Fibroblast of gingiva (primary cell): ENCODE results near the gene BLCAP.
A peak's percentile ranks its signal among the peaks of the same experiment; 100 is the strongest.
"Not testable (repeated sequence)": the region's sequence is repeated elsewhere in the genome, so short reads cannot be mapped to it uniquely, and the experiment has no call there.

Experiments used
- DNase-seq: peaks from one replicate; pipeline ENCODE4 v3.0.0-alpha.2; 2011; ENCODE audit warnings: low read depth

BLCAP gene

DNA sequence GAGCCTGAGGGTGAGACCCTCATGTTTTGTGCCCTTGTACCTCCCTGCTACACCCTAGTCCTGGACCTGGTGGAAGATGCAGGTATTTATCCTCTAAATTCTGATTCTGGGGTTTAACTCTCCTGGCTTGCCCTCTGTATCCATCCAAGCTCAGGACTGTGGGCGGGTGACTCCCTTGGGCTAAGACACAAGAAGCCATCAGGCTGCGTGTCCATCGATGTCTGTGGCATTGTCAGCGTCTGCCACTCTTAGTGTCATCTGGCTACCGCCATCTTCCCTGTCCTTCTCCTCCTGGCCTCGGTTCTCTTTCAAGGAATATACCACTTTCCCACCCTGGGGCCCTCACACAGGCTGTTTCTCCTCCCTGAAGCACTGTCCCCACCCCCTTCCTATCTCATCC lies 28.9 kb upstream of the BLCAP start:
- no peak for DNase-seq

DNA sequence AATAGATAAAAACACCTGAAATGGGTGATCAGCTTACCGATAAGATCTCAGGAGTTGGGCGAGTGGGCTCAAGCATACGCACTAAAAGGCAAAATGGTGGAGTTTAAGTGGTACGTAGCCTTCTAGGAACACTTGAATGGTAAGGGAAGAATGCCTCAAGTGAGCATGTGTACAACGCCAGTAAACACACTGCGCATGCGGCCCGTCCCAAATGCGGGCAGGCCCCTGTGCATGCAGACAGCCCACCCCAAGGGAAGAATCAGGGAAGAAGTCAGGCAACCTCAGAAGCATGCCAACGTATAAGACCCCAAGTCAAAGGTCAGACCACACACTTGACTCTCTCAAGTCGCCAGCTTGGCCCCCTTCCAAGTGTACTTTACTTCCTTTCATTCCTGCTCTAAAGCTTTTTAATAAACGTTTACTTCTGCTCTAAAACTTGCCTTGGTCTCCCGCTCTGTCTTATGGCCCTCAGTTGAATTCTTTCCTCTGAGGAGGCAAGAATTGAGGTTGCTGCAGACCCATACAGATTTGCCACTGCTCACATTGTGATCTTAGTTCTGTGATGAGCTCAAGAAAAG lies 27.1 kb upstream of the BLCAP start:
- DNase-seq: not testable (repeated sequence)

DNA sequence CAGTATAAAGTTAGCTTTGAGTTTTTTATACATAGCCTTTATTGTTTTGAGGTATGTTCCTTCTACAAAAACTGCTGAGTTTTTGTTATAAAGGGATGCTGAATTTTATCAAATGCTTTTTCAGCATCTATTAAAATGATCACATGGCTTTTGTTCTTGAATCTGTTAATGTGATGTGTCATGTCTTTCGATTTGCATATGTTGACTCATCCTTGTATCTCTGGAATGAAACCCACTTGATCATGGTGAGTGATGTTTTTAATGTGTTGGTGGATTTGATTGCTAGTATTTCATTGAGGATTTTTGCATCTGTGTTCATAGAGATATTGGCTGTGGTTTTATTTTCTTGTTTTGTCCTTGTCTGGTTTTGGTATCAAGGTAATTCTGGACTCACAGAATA lies 24.7 kb upstream of the BLCAP start:
- DNase-seq: no peak

DNA sequence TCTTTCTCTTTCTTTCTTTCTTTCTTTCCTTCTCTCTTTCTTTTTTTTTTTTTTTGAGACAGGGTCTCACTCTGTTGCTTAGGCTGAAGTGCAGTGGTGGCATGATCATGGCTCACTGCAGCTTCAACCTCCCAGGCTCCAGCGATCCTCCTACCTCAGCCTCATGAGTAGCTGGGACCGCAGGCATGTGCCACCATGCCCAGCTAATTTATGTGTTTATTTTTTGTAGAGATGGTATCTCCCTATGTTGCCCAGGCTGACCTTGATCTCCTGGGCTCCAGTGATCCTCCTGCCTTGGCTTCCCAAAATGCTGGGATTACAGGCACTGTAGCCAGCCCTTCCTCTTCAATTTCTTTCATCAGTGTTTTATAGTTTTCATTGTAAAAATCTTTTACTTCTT lies 24.0 kb upstream of the BLCAP start:
- DNase-seq: not testable (repeated sequence)

DNA sequence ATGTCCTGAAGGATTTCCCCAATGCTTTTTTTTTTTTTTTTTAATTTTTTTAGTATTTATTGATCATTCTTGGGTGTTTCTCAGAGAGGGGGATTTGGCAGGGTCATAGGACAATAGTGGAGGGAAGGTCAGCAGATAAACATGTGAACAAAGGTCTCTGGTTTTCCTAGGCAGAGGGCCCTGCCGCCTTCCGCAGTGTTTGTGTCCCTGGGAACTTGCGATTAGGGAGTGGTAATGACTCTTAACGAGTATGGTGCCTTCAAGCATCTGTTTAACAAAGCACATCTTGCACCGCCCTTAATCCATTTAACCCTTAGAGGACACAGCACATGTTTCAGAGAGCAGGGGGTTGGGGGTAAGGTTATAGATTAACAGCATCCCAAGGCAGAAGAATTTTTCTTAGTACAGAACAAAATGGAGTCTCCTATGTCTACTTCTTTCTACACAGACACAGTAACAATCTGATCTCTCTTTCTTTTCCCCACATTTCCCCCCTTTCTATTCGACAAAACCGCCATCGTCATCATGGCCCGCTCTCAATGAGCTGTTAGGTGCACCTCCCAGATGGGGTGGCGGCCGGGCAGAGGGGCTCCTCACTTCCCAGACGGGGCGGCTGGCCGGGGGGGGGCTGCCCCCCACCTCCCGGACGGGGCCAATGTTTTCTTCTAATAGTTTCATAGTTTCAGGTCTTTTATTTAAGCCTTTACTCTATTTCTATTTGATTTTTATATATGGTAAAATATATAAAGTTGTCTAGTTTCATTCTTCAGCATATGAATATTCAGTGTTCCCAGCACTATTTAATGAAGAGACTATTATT lies 22.6 kb upstream of the BLCAP start:
- DNase-seq: not testable (repeated sequence)

DNA sequence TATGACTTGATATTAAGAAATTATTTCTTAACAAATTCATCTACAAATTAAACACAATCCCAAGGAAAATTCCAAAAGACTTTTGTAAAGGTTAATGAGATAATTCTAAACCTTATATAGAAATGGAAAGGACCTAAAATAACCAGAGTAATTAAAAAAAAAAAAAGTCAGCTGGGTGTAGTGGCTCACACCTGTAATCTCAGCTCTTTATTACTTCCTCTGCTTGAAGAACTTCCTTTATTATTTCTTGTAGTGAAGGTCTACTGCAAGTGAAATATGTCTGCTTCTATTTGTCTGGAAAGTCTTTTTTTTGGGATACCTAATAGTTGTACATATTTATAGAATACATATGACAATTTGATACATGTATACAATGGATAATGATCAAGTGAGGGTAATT lies 20.2 kb upstream of the BLCAP start:
- DNase-seq: no peak

DNA sequence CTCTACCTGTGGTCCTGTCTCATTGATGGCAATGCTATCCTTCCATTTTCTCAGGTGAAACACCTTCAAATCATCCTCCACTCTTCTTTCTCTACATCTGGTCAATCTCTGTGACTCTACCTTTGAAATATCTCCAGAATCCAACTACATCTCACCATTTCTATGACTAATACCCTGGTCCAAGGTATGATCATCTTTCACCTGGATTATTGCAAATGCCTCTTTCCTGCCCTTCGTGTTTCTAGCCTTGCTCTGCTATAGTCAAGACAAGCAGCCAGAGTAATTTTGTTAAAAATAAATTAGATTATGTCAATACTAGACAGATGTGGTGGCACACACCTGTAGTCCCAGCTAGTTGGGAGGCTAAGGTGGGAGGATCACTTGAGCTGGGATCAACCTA lies 17.8 kb upstream of the BLCAP start:
- no peak for DNase-seq

DNA sequence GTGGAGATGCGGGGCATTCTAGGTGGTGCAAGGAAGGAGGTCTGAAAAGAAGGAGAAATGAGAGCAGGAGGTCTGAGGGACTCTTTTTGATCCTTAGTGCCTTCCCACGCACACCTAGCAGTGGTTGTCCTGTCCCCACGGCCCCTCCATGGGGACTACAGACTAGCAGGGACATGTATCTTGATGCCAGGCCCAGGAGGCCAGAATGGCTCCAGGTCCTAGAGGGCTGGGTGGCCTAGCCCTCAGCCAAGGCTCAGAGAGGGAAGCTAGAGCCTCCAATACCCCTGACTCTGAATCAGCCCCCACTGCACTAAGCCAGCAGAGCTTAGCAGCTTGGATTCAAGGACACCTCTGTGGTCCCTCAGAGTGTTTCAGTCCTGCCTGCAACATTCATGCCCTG lies 16.7 kb upstream of the BLCAP start:
- no peak for DNase-seq

DNA sequence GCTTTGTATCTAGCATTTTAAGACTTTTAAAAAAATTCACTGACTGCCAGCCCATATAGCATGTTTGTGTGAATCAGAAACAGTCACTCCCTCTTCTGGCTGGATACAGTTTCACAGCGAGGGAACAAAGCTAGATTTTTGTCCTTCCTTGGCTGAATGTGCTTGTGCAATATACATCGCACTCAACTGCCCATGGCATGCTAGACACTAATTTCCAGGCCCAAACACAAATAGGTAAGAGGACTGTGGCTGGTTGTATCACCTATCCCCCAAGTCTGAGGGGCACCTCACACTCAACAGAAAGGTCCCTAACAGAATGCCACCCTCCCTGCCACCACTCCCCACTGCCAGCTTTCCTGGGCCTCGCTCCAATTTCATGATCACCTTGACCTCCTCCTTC lies 16.2 kb upstream of the BLCAP start:
- peak; percentile 50 for DNase-seq

DNA sequence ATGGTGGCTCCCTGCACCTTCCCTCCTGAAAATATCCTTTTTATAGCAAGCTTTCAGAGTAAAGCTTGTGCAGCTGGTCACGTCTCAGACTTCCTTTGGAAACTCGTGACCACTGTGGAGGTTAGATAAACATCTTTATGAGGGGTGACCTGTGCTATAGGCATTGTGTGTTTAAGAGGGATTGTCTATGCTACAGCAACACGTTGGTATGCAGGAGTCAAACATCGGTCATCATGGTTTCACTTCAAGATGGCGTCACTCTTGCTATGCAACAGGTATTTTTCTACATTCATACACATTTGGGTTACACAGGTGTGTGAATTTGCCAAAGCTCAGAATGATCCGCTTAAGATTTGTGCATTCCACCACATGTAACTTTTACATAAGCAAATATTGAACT lies 14.6 kb upstream of the BLCAP start:
- no peak for DNase-seq

DNA sequence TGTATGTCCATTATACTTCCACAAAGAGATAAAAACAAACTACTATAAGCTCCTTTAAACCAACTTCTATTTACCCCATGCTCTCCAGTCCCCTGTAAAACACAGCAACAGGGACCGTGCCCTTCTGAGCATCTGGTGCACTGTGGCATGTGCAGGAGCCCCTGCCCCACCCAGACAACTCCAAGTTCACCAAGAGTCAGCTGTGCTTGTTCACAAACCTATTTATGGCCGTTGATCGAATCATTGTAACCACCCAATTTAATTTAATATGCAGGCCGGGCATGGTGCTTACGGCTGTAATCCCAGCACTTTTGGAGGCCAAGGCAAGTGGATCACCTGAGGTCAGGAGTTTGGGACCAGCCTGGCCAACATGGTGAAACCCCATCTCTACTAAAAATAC lies 13.7 kb upstream of the BLCAP start:
- DNase-seq: no peak

DNA sequence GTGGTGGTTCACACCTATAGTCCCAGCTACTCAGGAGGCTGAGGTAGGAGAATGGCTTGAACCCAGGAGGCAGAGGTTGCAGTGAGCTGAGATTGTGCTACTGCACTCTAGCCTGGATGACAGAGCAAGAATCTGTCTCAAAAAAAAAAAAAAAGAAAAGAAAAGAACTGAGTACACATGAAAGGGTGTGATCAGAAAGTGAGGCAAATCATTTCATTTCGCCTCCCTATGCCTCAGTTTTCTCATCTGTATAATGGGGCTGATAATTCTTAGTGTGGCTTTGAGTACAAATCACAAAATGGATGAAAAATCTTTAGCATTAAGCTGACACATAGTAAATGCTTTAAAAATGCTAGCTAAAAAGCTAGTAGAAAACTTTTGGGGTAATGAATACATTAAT lies 13.2 kb upstream of the BLCAP start:
- DNase-seq: not testable (repeated sequence)

DNA sequence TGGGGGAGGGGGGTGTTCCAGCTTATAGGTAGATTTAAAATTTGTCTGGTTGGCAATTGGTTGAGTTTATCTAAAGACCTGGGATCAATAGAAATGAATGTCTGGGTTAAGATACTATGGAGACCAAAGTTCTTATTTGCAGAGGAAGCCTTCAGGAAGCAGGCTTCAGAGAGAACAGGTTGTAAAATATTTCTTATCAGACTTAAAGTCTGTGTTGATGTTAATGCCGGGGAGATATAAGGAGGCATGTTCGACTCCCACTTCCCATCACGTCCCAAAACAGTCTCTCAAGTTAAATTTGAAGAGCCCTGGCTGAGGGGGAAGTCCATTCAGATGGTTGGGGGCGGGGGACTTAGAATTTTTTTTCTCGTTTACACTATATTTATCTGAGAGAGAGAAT lies 12.3 kb upstream of the BLCAP start:
- no peak for DNase-seq

DNA sequence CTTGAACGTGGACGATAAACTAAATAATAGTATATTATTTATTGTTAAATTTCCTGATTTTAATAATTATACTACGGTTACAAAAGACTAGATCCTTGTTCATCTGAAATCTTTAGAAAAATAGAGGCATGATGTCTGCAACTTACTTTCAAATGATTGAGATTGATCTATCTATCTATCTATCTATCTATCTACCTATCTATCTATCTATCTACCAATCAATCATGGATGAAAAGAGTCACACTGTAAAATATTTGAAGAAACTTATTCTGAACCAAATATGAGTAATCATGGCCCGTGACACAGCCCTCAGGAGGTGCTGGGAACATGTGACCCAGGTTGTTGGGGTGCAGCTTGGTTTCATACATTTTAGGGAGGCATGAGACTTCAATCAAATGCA lies 11.7 kb upstream of the BLCAP start:
- no peak for DNase-seq

DNA sequence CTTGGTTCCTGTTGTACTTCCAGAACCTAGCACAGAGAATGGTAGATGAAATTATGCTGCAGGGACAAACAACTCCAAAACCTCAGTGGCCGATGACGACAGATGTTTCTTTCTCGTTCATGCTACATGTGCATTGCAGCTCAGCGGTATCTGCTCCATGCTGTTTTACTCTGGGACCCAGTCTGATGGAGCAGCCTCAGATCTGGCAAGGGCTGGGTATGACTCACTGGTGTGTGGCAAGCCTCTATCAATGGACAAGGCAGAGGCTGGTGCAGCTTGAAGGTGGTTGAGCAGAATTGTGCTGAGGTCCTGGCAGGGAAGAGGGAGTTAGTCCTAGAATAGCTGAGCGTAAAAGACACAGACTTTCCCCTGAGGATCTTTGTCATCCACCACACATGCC lies 10.3 kb upstream of the BLCAP start:
- DNase-seq: peak; percentile 60

DNA sequence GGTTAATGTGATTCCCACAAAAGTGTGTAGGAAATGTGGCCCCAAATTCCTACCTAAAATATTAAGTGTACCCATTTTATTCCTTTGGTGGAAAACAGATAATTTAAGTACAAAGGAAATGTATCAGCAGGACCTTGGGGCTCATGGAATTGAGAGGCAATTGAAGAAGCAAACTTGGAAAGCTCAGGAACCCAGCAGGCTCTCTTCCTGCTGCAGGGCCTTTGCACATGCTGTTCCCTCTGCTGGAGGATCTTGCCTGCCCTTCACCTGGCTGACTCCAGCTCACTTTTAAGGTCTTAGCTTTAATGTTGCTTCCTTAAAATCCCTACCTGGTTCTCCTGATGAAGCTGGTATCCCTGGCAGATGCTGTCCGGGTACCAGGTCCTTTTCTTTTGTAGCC lies 9.8 kb upstream of the BLCAP start:
- no peak for DNase-seq

DNA sequence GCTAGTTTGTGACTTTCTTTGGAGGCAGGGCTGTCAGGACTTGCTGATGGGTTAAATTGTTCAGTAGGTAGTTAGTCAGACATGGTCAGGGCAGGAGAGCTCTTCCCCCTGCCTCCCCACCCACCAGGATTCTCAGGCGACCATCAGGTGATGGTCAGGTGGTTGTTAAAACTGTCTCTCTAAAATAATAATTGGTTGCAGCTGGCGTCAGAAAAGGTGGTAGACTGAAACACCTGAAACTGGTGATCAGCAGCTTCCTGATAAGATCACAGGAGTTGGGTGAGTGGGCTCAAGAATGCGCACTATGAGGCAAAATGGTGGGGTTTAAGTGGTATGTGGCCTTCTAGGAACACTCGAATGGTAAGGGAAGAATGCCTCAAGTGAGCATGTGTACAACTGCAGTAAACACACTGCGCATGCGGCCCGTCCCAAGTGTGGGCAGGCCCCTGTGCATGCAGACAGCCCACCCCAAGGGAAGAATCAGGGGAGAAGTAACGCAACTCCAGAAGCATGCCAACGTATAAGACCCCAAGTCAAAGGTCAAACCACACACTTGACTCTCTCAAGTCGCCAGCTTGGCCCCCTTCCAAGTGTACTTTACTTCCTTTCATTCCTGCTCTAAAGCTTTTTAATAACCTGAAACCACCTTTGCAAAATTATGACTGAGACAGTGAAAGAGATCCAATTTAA lies 7.9 kb upstream of the BLCAP start:
- no peak for DNase-seq

DNA sequence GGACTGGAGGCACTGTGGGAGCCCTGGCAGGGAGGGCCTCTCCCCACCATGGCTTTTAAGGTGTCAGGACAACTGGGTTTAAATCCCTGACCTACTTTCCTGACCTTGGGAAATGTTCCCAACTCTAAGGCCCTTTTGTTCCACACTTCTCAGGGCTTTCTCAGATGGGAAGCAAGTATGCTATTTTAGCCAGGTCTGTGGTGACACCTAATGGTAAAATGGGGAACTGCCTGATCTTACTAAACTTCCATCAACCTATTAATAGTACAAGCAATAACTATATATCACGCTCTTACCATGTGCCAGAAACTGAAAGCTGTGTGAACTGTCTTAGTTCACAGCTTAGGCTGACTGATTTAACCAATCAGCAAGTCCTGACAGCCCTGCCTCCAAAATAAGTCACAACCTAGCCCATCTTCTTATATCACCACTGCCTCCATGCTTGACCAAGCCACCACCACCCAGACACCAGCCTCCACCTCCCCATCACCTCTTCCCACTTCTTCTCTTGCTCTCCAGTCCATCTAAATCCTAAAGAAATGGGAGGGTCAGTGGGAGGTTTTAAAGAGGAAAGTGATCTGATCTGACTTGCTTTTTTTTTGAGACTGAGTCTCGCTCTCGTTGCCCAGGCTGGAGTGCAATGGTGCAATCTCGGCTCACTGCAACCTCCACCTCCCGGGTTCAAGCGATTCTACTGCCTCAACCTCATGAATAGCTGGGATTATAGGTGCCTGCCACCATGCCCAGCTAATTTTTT lies 6.9 kb upstream of the BLCAP start:
- DNase-seq: peak; percentile 70

DNA sequence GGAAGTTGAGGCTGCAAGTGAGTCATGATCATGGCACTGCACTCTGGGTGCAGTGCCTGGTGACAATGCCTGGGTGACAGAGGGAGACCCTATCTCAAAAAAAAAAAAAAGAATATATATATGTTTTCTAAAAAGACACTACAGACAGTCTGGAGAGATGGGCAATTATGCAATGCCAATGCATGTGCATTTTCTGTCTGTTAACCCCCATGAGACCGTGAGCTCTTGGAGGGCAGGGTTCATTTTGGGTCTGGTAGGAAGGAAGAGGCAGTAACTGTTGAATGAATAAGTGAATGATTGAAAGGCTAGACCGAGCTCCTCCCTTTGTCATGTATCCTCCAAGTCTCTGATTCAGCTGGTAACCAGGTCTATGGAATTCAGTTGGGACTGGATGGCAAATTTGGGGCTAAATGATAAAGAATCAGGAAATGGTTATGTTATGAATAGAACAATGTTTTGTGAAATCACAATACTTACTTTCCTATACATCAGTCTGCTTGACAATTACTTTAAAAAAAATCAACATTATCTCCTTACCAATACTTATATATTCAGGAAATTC lies 5.6 kb upstream of the BLCAP start:
- no peak for DNase-seq

DNA sequence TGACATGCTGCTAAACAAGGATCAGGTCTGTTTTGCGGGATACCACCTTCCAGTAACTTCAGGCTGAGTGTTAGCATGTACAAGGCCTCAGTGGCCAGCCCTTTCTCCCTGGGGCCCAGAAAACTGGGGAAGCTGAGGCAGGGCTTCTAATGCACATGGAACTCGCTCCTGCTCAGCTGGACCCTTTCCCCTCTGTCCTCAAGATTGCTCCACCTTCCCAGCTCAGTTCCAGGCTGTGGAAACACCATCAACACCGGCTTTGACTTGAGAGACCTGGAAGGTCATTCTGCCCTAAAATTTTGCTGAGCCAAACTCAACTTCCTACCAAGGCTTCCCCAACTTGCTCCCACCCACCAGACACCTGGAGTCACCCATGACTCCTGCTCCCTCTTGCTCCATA lies 4.2 kb upstream of the BLCAP start:
- DNase-seq: no peak

DNA sequence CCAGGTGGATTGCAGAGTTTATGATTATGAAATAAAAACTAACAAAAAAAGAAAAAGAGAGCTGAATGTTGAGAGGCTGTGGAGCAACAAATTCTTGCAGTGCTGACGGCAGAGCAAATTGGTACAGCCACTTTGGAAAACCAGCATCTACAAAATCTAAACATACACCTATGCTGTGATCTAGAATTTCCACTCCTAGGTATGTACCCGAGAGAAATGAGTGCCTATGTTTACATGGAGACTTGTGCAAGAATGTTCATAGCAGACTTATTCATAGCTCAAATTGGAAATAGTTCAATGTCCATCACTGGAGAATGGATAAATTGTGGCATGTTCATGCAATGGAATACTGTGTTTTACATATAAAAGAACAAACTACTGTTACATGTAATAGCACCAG lies 3.0 kb upstream of the BLCAP start:
- DNase-seq: no peak

DNA sequence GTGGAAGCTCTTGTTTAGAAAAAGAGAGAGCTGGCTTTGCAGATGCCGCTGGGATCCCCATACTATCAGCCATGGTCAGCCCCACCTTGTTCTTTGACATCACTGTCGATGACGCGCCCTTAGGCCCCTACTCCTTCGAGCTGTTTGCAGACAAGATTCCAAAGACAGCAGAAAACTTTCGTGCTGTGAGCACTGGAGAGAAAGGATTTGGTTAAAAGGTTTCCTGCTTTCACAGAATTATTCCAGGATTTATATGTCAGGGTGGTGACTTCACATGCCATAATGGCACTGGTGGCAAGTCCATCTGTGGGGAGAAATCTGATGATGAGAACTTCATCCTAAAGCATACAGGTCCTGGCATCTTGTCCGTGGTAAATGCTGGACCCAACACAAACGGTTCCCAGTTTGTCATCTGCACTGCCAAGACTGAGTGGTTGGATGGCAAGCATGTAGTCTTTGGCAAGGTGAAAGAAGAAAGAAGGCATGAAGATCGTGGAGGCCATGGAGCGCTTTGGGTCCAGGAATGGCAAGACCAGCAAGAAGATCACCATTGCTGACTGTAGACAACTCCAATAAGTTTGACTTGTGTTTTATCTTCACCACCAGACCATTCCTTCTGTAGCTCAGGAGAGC lies 2.4 kb upstream of the BLCAP start:
- DNase-seq: no peak
